T47D (cell line): ENCODE measurements around the gene SCYGR6.
A peak's percentile ranks its signal among the peaks of the same experiment; 100 is the strongest.
"Not testable (repeated sequence)": the region's sequence is repeated elsewhere in the genome, so short reads cannot be mapped to it uniquely, and the experiment has no call there.

Source experiments
- DNase-seq, 2 experiments: peaks; one replicate each; pipeline versions ENCODE4 v3.0.0 to v3.0.0-alpha.2; 2011 to 2012; ENCODE audit warnings: low read depth in 1 of 2, low spot score in 1 of 2
- JUND ChIP-seq: IDR thresholded peaks from 2 replicates; pipeline ENCODE4 v1.6.1; 2012; ENCODE audit warnings: low read depth
- in situ Hi-C: cut with HindIII; loops from 2 replicates; pipeline ENCODE4 v1.10.0; 2016; ENCODE audit warnings: low sequenced_read_pairs, low pct_unique_long_range_greater_than_20kb

SCYGR6 gene

GRCh38 chr2:227724394-227725039, at the start of gene SCYGR6:
Gene SCYGR6, minus strand, starts transcription at chr2:227724757. Its CDS starts 0 bp downstream, at chr2:227724757.
- no peak for TF ChIP-seq JUND
- in situ Hi-C loops = no loop called here
- DNase-seq = no peak

GRCh38 chr2:227774011-227774624, 49.6 kb upstream of the SCYGR6 start:
- no peak for TF ChIP-seq JUND
- in situ Hi-C loops = no loop called here
- peak in 1 of 2 experiments; percentile 6 for DNase-seq

- in situ Hi-C loops = no loop called here
- TF ChIP-seq JUND = no peak
- no peak for DNase-seq
These were observed 48.4 kb upstream of the SCYGR6 start for GRCh38 chr2:227772932-227773331.

- DNase-seq = no peak
- no peak for TF ChIP-seq JUND
- in situ Hi-C loops = no loop called here
These were observed 47.7 kb upstream of the SCYGR6 start for GRCh38 chr2:227772197-227772661.

GRCh38 chr2:227767830-227768229, 43.3 kb upstream of the SCYGR6 start:
- in situ Hi-C loops = no loop called here
- TF ChIP-seq JUND = no peak
- no peak for DNase-seq

- DNase-seq = peak; percentile 63 to 79
- no peak for TF ChIP-seq JUND
These were observed 41.9 kb upstream of the SCYGR6 start for GRCh38 chr2:227766373-227766883.

GRCh38 chr2:227765788-227766372, 41.3 kb upstream of the SCYGR6 start:
- TF ChIP-seq JUND = no peak
- DNase-seq = no peak
- in situ Hi-C loops = no loop called here

More at GRCh38 chr2:227766373-227766883, 41.9 kb upstream of the SCYGR6 start:
- in situ Hi-C loops = no loop called here

- in situ Hi-C loops = no loop called here
- TF ChIP-seq JUND = no peak
- no peak for DNase-seq
These were observed 37.4 kb upstream of the SCYGR6 start for GRCh38 chr2:227761740-227762476.

GRCh38 chr2:227759411-227760118, 35.0 kb upstream of the SCYGR6 start:
- no peak for TF ChIP-seq JUND
- in situ Hi-C loops = no loop called here
- DNase-seq = no peak

- in situ Hi-C loops, DNase-seq: not testable (repeated sequence)
These were observed 31.7 kb upstream of the SCYGR6 start for GRCh38 chr2:227756261-227756660.

- in situ Hi-C loops = no loop called here
- DNase-seq = peak in 1 of 2 experiments; percentile 33
- no peak for TF ChIP-seq JUND
These were observed 23.5 kb upstream of the SCYGR6 start for GRCh38 chr2:227748079-227748478.

- in situ Hi-C loops = no loop called here
- TF ChIP-seq JUND = no peak
- no peak for DNase-seq
These were observed 21.0 kb upstream of the SCYGR6 start, which contains the start of gene SCYGR8 for GRCh38 chr2:227745594-227745993. Gene SCYGR8, plus strand, starts transcription at chr2:227745894. Its CDS starts 0 bp downstream, at chr2:227745894.

- DNase-seq = not testable (repeated sequence)
These were observed 16.1 kb upstream of the SCYGR6 start for GRCh38 chr2:227740705-227741104.

More at GRCh38 chr2:227740705-227741104, 16.1 kb upstream of the SCYGR6 start:
- in situ Hi-C loops = not testable (repeated sequence)
